Uterus (tissue), 2 donors: ENCODE data around the gene GTF2F1.

ENCODE experiments used
- CTCF ChIP-seq, 4 experiments: fragments of 200-600 bp in 2 of 4; fragments of 450-650 bp in 2 of 4; sonication (generic) in 2 of 4; IDR thresholded peaks; one replicate each; pipeline ENCODE4 v1.5.1; 2016 to 2019; ENCODE audit warnings: antibody characterized with exemption in 4 of 4, mild to moderate bottlenecking in 2 of 4, moderate library complexity in 1 of 4
- POLR2A ChIP-seq, 2 donors: fragments of 450-650 bp; IDR thresholded peaks; one replicate each; pipeline ENCODE4 v1.6.1; 2016; ENCODE audit warnings: antibody characterized with exemption in 2 of 2, mild to moderate bottlenecking in 1 of 2, moderate library complexity in 1 of 2

GRCh38 chr19:6418562-6418932 is 25.6 kb upstream of the GTF2F1 start:
- TF ChIP-seq CTCF (IDR thresholded peaks at IDR 0.05) (no peak), POLR2A (IDR thresholded peaks at IDR 0.05) (no peak)
